Measurements from ENCODE around the gene ADAMTS2. TPM values are rescaled to one million over a fixed set of nuclear protein-coding genes. Genes with fewer than 3 reads are reported as not detected.

The ADAMTS2 gene
- total and polyA plus RNA-seq, 2 experiments from 2014 or later: 1.6 to 8.1 TPM

GRCh38 chr5:179368126-179368805 lies 23.0 kb upstream of the ADAMTS2 start (continued):
- no peak for TF ChIP-seq ZNF462 (CRISPR knock-in tag; IDR thresholded peaks at IDR 0.05)
- TF ChIP-seq CREB1 (CRISPR knock-in tag; IDR thresholded peaks at IDR 0.05; ENCODE audit: low read depth): no peak
- no peak for TF ChIP-seq NANOG (IDR thresholded peaks at IDR 0.05; ENCODE audit: borderline replicate concordance)
- no peak for TF ChIP-seq EZH2 (IDR thresholded peaks at IDR 0.05; ENCODE audit: low read depth, unreplicated experiment)
- no peak for TF ChIP-seq EZH2phosphoT487 (IDR thresholded peaks at IDR 0.05; ENCODE audit: unreplicated experiment)

- no peak overlapping the region for H3K27ac Mint-ChIP-seq
Measured at GRCh38 chr5:179367491-179367890, 22.2 kb upstream of the ADAMTS2 start.

More at GRCh38 chr5:179367491-179367890, 22.2 kb upstream of the ADAMTS2 start:
- Mint-ChIP-seq H3K27me3 (ENCODE audit: insufficient read depth, low read depth, poor library complexity) (peaks cover 8% of the 10 kb centered on the region), H3K4me1 (no peaks in the 10 kb centered on the region), H3K9me3 (no peaks in the 10 kb centered on the region), H3K36me3 (ENCODE audit: low read depth) (no peaks in the 10 kb centered on the region), H3K4me3 (no peak overlapping the region)
- no peaks in the 10 kb centered on the region for H3K36me3 ChIP-seq (ENCODE audit: insufficient read depth)
- DNase-seq (ENCODE audit: low spot score) (no peak), ATAC-seq (no peak)
- TF ChIP-seq ETS1 (IDR thresholded peaks at IDR 0.05) (no peak), REST (IDR thresholded peaks at IDR 0.05; ENCODE audit: unreplicated experiment) (no peak)
- no peaks in the 10 kb centered on the region for H3K27me3 ChIP-seq (ENCODE audit: insufficient read depth)
- no peaks in the 10 kb centered on the region for H3K79me2 ChIP-seq (replicated peaks; ENCODE audit: insufficient read depth)
- no peaks in the 10 kb centered on the region for H3K4me1 ChIP-seq (ENCODE audit: insufficient read depth)
- no peak overlapping the region for H3K27ac ChIP-seq (ENCODE audit: low read depth)
- H3K9me2 ChIP-seq (ENCODE audit: insufficient read depth): no peaks in the 10 kb centered on the region
- H2AFZ ChIP-seq: no peak overlapping the region
- H3K4me2 ChIP-seq: no peak overlapping the region
- H4K20me1 ChIP-seq (replicated peaks; ENCODE audit: insufficient read depth): no peaks in the 10 kb centered on the region
- H3K4me3 ChIP-seq: no peak overlapping the region
- H3F3A ChIP-seq (replicated peaks; ENCODE audit: low read depth): no peaks in the 10 kb centered on the region

Measured in GM23338 (cell line).